Measurements from ENCODE around the gene AGPAT1. TPM values are rescaled to one million over a fixed set of nuclear protein-coding genes. Genes with fewer than 3 reads are reported as not detected.

Gene AGPAT1
- total RNA-seq, 1 experiment from 2014 or later = 84.5 TPM

DNA sequence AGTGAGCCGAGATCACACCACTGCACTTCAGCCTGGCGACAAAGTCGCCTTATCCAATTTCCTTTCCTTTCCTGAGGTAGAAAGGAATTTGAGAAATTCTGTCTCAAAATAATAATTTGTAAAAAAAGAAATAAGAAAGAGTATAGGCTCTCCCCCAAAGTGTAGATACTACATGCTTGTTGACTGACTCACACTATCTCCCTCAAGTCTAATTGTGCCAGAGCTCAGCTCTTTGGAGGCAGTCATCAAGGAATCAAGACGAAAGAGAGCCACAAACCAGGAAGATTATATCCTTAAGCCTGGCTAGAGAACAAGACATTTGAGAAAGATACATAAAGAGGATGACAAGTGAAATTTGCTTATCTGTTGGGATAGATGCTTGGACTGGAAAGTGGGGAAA is 42.1 kb downstream of the AGPAT1 start:
- Mint-ChIP-seq H3K27ac (no peak overlapping the region), H3K9me3 (no peaks in the 10 kb centered on the region), H3K4me1 (peaks cover 7% of the 10 kb centered on the region), H3K36me3 (no peaks in the 10 kb centered on the region), H3K27me3 (ENCODE audit: low read depth) (peaks cover 27% of the 10 kb centered on the region), H3K4me3 (no peak overlapping the region)
- ATAC-seq (no peak), DNase-seq (ENCODE audit: low spot score) (no peak)
- ChIA-PET POLR2A (no interaction called here), CTCF (no interaction called here)
- TF ChIP-seq SMAD4 (CRISPR knock-in tag; IDR thresholded peaks at IDR 0.05) = no peak

DNA sequence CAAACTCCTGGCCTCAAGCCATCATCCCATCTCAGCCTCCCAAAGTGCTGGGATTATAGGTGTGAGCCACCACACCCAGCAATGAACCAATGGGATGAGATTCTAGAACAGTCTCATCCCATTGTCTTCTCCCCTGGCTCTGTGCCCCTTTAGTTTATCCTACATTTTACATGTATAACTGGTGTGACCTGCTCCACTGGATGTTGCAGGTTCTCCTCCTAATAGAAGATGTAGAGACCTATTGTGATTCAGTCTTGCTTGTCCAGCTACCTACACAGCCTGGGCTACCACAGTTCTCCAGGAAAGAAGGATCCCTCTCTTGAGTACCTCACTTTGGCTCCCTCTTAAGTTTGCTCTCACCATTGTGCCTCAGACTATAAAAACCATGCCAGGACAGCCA is 43.8 kb downstream of the AGPAT1 start:
- TF ChIP-seq, protein P1, sequence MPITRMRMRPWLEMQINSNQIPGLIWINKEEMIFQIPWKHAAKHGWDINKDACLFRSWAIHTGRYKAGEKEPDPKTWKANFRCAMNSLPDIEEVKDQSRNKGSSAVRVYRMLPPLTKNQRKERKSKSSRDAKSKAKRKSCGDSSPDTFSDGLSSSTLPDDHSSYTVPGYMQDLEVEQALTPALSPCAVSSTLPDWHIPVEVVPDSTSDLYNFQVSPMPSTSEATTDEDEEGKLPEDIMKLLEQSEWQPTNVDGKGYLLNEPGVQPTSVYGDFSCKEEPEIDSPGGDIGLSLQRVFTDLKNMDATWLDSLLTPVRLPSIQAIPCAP (CRISPR knock-in tag; IDR thresholded peaks at IDR 0.05) = no peak
- TF ChIP-seq ELF4 (CRISPR knock-in tag; IDR thresholded peaks at IDR 0.05; ENCODE audit: low read depth) (no peak), ZNF263 (CRISPR knock-in tag; IDR thresholded peaks at IDR 0.05; ENCODE audit: low read depth) (no peak), TP53 (CRISPR knock-in tag; IDR thresholded peaks at IDR 0.05) (no peak), RELA (CRISPR knock-in tag; IDR thresholded peaks at IDR 0.05; ENCODE audit: borderline replicate concordance) (no peak)
- TF ChIP-seq, protein P2, sequence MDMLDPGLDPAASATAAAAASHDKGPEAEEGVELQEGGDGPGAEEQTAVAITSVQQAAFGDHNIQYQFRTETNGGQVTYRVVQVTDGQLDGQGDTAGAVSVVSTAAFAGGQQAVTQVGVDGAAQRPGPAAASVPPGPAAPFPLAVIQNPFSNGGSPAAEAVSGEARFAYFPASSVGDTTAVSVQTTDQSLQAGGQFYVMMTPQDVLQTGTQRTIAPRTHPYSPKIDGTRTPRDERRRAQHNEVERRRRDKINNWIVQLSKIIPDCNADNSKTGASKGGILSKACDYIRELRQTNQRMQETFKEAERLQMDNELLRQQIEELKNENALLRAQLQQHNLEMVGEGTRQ (CRISPR knock-in tag; IDR thresholded peaks at IDR 0.05) = no peak
- TF ChIP-seq, protein P3, sequence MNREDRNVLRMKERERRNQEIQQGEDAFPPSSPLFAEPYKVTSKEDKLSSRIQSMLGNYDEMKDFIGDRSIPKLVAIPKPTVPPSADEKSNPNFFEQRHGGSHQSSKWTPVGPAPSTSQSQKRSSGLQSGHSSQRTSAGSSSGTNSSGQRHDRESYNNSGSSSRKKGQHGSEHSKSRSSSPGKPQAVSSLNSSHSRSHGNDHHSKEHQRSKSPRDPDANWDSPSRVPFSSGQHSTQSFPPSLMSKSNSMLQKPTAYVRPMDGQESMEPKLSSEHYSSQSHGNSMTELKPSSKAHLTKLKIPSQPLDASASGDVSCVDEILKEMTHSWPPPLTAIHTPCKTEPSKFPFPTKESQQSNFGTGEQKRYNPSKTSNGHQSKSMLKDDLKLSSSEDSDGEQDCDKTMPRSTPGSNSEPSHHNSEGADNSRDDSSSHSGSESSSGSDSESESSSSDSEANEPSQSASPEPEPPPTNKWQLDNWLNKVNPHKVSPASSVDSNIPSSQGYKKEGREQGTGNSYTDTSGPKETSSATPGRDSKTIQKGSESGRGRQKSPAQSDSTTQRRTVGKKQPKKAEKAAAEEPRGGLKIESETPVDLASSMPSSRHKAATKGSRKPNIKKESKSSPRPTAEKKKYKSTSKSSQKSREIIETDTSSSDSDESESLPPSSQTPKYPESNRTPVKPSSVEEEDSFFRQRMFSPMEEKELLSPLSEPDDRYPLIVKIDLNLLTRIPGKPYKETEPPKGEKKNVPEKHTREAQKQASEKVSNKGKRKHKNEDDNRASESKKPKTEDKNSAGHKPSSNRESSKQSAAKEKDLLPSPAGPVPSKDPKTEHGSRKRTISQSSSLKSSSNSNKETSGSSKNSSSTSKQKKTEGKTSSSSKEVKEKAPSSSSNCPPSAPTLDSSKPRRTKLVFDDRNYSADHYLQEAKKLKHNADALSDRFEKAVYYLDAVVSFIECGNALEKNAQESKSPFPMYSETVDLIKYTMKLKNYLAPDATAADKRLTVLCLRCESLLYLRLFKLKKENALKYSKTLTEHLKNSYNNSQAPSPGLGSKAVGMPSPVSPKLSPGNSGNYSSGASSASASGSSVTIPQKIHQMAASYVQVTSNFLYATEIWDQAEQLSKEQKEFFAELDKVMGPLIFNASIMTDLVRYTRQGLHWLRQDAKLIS (CRISPR knock-in tag; IDR thresholded peaks at IDR 0.05; ENCODE audit: borderline replicate concordance) = no peak
- TF ChIP-seq, protein P4, sequence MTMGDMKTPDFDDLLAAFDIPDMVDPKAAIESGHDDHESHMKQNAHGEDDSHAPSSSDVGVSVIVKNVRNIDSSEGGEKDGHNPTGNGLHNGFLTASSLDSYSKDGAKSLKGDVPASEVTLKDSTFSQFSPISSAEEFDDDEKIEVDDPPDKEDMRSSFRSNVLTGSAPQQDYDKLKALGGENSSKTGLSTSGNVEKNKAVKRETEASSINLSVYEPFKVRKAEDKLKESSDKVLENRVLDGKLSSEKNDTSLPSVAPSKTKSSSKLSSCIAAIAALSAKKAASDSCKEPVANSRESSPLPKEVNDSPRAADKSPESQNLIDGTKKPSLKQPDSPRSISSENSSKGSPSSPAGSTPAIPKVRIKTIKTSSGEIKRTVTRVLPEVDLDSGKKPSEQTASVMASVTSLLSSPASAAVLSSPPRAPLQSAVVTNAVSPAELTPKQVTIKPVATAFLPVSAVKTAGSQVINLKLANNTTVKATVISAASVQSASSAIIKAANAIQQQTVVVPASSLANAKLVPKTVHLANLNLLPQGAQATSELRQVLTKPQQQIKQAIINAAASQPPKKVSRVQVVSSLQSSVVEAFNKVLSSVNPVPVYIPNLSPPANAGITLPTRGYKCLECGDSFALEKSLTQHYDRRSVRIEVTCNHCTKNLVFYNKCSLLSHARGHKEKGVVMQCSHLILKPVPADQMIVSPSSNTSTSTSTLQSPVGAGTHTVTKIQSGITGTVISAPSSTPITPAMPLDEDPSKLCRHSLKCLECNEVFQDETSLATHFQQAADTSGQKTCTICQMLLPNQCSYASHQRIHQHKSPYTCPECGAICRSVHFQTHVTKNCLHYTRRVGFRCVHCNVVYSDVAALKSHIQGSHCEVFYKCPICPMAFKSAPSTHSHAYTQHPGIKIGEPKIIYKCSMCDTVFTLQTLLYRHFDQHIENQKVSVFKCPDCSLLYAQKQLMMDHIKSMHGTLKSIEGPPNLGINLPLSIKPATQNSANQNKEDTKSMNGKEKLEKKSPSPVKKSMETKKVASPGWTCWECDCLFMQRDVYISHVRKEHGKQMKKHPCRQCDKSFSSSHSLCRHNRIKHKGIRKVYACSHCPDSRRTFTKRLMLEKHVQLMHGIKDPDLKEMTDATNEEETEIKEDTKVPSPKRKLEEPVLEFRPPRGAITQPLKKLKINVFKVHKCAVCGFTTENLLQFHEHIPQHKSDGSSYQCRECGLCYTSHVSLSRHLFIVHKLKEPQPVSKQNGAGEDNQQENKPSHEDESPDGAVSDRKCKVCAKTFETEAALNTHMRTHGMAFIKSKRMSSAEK (CRISPR knock-in tag; IDR thresholded peaks at IDR 0.05; ENCODE audit: borderline replicate concordance) = no peak
- TF ChIP-seq, protein P5, sequence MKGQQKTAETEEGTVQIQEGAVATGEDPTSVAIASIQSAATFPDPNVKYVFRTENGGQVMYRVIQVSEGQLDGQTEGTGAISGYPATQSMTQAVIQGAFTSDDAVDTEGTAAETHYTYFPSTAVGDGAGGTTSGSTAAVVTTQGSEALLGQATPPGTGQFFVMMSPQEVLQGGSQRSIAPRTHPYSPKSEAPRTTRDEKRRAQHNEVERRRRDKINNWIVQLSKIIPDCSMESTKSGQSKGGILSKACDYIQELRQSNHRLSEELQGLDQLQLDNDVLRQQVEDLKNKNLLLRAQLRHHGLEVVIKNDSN (CRISPR knock-in tag; IDR thresholded peaks at IDR 0.05) = no peak
- TF ChIP-seq, protein P6, sequence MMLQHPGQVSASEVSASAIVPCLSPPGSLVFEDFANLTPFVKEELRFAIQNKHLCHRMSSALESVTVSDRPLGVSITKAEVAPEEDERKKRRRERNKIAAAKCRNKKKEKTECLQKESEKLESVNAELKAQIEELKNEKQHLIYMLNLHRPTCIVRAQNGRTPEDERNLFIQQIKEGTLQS (CRISPR knock-in tag; conservative IDR thresholded peaks at IDR 0.05) = no peak
- TF ChIP-seq, protein P7, sequence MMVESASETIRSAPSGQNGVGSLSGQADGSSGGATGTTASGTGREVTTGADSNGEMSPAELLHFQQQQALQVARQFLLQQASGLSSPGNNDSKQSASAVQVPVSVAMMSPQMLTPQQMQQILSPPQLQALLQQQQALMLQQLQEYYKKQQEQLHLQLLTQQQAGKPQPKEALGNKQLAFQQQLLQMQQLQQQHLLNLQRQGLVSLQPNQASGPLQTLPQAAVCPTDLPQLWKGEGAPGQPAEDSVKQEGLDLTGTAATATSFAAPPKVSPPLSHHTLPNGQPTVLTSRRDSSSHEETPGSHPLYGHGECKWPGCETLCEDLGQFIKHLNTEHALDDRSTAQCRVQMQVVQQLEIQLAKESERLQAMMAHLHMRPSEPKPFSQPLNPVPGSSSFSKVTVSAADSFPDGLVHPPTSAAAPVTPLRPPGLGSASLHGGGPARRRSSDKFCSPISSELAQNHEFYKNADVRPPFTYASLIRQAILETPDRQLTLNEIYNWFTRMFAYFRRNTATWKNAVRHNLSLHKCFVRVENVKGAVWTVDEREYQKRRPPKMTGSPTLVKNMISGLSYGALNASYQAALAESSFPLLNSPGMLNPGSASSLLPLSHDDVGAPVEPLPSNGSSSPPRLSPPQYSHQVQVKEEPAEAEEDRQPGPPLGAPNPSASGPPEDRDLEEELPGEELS (CRISPR knock-in tag; IDR thresholded peaks at IDR 0.05) = no peak
- TF ChIP-seq, protein P8, sequence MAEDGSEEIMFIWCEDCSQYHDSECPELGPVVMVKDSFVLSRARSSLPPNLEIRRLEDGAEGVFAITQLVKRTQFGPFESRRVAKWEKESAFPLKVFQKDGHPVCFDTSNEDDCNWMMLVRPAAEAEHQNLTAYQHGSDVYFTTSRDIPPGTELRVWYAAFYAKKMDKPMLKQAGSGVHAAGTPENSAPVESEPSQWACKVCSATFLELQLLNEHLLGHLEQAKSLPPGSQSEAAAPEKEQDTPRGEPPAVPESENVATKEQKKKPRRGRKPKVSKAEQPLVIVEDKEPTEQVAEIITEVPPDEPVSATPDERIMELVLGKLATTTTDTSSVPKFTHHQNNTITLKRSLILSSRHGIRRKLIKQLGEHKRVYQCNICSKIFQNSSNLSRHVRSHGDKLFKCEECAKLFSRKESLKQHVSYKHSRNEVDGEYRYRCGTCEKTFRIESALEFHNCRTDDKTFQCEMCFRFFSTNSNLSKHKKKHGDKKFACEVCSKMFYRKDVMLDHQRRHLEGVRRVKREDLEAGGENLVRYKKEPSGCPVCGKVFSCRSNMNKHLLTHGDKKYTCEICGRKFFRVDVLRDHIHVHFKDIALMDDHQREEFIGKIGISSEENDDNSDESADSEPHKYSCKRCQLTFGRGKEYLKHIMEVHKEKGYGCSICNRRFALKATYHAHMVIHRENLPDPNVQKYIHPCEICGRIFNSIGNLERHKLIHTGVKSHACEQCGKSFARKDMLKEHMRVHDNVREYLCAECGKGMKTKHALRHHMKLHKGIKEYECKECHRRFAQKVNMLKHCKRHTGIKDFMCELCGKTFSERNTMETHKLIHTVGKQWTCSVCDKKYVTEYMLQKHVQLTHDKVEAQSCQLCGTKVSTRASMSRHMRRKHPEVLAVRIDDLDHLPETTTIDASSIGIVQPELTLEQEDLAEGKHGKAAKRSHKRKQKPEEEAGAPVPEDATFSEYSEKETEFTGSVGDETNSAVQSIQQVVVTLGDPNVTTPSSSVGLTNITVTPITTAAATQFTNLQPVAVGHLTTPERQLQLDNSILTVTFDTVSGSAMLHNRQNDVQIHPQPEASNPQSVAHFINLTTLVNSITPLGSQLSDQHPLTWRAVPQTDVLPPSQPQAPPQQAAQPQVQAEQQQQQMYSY (CRISPR knock-in tag; IDR thresholded peaks at IDR 0.05) = no peak
- Mint-ChIP-seq H3K4me3 (peak overlapping the region; percentile 45; the same call in 1 of the 2 replicates), H3K9me3 (no peaks in the 10 kb centered on the region), H3K36me3 (no peaks in the 10 kb centered on the region), H3K27me3 (ENCODE audit: low read depth) (peaks cover 24% of the 10 kb centered on the region), H3K27ac (no peak overlapping the region), H3K4me1 (peaks cover 17% of the 10 kb centered on the region)
- ChIA-PET CTCF (interaction anchor here (0.6 to 6.1 kb wide), 2 partner anchors 14 kb away, joined by 3 to 63 read pairs; no protein-coding TSS in a partner anchor), POLR2A (no interaction called here)
- ATAC-seq (no peak), DNase-seq (ENCODE audit: low spot score) (no peak)

All from WTC11 (cell line).